WTC11 (cell line): ENCODE measurements around the gene LDLRAD4. TPM values are rescaled to one million over a fixed set of nuclear protein-coding genes. Genes with fewer than 3 reads are reported as not detected.

Experiments used
- ATAC-seq: fragments of 200-7000 bp; cut with Tn5 transposase; 2 replicates; pipeline ENCODE4 v1.10.0; 2021; ENCODE audit warnings: mild to moderate bottlenecking, moderate library complexity
- CTCF ChIA-PET: fragments of 300-600 bp; sonication (Branson Sonifier 250); formaldehyde crosslinking; loops from one replicate; lab custom pipeline; 2021; ENCODE audit warnings: antibody characterized with exemption; lab: Charles Lee
- POLR2A ChIA-PET: fragments of 350-600 bp; sonication (Branson Sonifier 250); formaldehyde crosslinking; loops from one replicate; lab custom pipeline; 2021; ENCODE audit warnings: antibody characterized with exemption; lab: Charles Lee
- DNase-seq: peaks from one replicate; pipeline ENCODE4 v3.0.0; 2021; ENCODE audit warnings: low spot score
- H3K27ac Mint-ChIP-seq: 2 replicates; pipeline ENCODE4 v1.8.0; 2021; ENCODE audit warnings: mixed read lengths
- H3K27me3 Mint-ChIP-seq: 2 replicates; pipeline ENCODE4 v1.8.0; 2021; ENCODE audit warnings: low read depth, mild to moderate bottlenecking, moderate library complexity, mixed read lengths
- H3K36me3 Mint-ChIP-seq: 2 replicates; pipeline ENCODE4 v1.8.0; 2021; ENCODE audit warnings: mixed read lengths
- H3K4me1 Mint-ChIP-seq: 2 replicates; pipeline ENCODE4 v1.8.0; 2022; ENCODE audit warnings: mixed read lengths
- H3K4me3 Mint-ChIP-seq: 2 replicates; pipeline ENCODE4 v1.8.0; 2021; ENCODE audit warnings: mild to moderate bottlenecking, moderate library complexity, mixed read lengths
- H3K9me3 Mint-ChIP-seq: 2 replicates; pipeline ENCODE4 v1.8.0; 2021; ENCODE audit warnings: mixed read lengths
- AFF4 ChIP-seq: sonication (generic); formaldehyde crosslinking; IDR thresholded peaks from 2 replicates; pipeline ENCODE4 v1.8.1; 2023; ENCODE audit warnings: mild to moderate bottlenecking, missing genetic modification reagents, borderline replicate concordance
- ATF1 ChIP-seq: sonication (generic); formaldehyde crosslinking; IDR thresholded peaks from 2 replicates; pipeline ENCODE4 v1.8.1; 2023; ENCODE audit warnings: mild to moderate bottlenecking, moderate library complexity, missing genetic modification reagents
- ATF2 ChIP-seq: sonication (generic); formaldehyde crosslinking; IDR thresholded peaks from 2 replicates; pipeline ENCODE4 v1.8.1; 2022; ENCODE audit warnings: low read depth, missing genetic modification reagents, borderline replicate concordance
- CREB1 ChIP-seq: sonication (generic); formaldehyde crosslinking; IDR thresholded peaks from 2 replicates; pipeline ENCODE4 v1.8.0; 2023; ENCODE audit warnings: mild to moderate bottlenecking, missing genetic modification reagents
- E2F4 ChIP-seq: sonication (generic); formaldehyde crosslinking; IDR thresholded peaks from 2 replicates; pipeline ENCODE4 v1.8.1; 2022; ENCODE audit warnings: low read depth, mild to moderate bottlenecking, moderate library complexity, missing genetic modification reagents, borderline replicate concordance
- EMX1 ChIP-seq: fragments of 250-450 bp; sonication (Bioruptor Pico); IDR thresholded peaks from 2 replicates; pipeline ENCODE4 v1.8.0; 2021; ENCODE audit warnings: mild to moderate bottlenecking
- ESRRA ChIP-seq: sonication (generic); formaldehyde crosslinking; IDR thresholded peaks from 2 replicates; pipeline ENCODE4 v1.8.1; 2022; ENCODE audit warnings: mild to moderate bottlenecking, missing genetic modification reagents, borderline replicate concordance
- FOXJ3 ChIP-seq: sonication (generic); formaldehyde crosslinking; IDR thresholded peaks from 2 replicates; pipeline ENCODE4 v1.9.0; 2021; ENCODE audit warnings: missing genetic modification reagents, mild to moderate bottlenecking, borderline replicate concordance
- GRHL2 ChIP-seq: fragments of 250-450 bp; sonication (Bioruptor Pico); IDR thresholded peaks from 2 replicates; pipeline ENCODE4 v1.8.0; 2022; ENCODE audit warnings: mild to moderate bottlenecking, moderate library complexity; ENCODE audit not compliant: insufficient replicate concordance, severe bottlenecking
- HMGA2 ChIP-seq: fragments of 250-450 bp; sonication (Bioruptor Pico); IDR thresholded peaks from 2 replicates; pipeline ENCODE4 v1.4.0; 2021; ENCODE audit warnings: mild to moderate bottlenecking, moderate library complexity
- IRF1 ChIP-seq: sonication (generic); formaldehyde crosslinking; IDR thresholded peaks from 2 replicates; pipeline ENCODE4 v1.8.0; 2023; ENCODE audit warnings: missing genetic modification reagents
- NFYB ChIP-seq: sonication (generic); formaldehyde crosslinking; conservative IDR thresholded peaks from 2 replicates; pipeline ENCODE4 v1.8.0; 2022; ENCODE audit warnings: low read depth, missing genetic modification reagents
- NR1H2 ChIP-seq: sonication (generic); formaldehyde crosslinking; IDR thresholded peaks from 2 replicates; pipeline ENCODE4 v1.9.0; 2021; ENCODE audit warnings: mild to moderate bottlenecking, moderate library complexity, missing genetic modification reagents
- RELA ChIP-seq: sonication (generic); formaldehyde crosslinking; IDR thresholded peaks from 2 replicates; pipeline ENCODE4 v1.8.1; 2022; ENCODE audit warnings: missing genetic modification reagents, mild to moderate bottlenecking, borderline replicate concordance
- SMAD3 ChIP-seq: sonication (generic); formaldehyde crosslinking; IDR thresholded peaks from 2 replicates; pipeline ENCODE4 v1.8.0; 2022; ENCODE audit warnings: missing genetic modification reagents, mild to moderate bottlenecking, borderline replicate concordance
- TCF7 ChIP-seq: sonication (generic); formaldehyde crosslinking; IDR thresholded peaks from 2 replicates; pipeline ENCODE4 v1.8.0; 2022; ENCODE audit warnings: mild to moderate bottlenecking, low read depth, missing genetic modification reagents, moderate library complexity
- ZNF121 ChIP-seq: sonication (generic); formaldehyde crosslinking; IDR thresholded peaks from 2 replicates; pipeline ENCODE4 v1.8.0; 2023; ENCODE audit warnings: missing genetic modification reagents
- ZNF281 ChIP-seq: sonication (generic); formaldehyde crosslinking; IDR thresholded peaks from 2 replicates; pipeline ENCODE4 v1.8.0; 2023; ENCODE audit warnings: mild to moderate bottlenecking, missing genetic modification reagents
- ZNF416 ChIP-seq: fragments of 250-450 bp; sonication (Bioruptor Pico); IDR thresholded peaks from 2 replicates; pipeline ENCODE4 v1.9.0; 2021; ENCODE audit warnings: mild to moderate bottlenecking, inconsistent platforms
- total RNA-seq: library from RNA; stranded (reverse); gene quantifications from 3 replicates; pipeline ENCODE4 v1.2.3, GENCODE V29; 2021

The LDLRAD4 gene
- total RNA-seq, 1 experiment from 2014 or later: 6.2 TPM

- ATAC-seq: no peak
- Mint-ChIP-seq H3K36me3 (no peaks in the 10 kb centered on the region), H3K4me1 (no peaks in the 10 kb centered on the region), H3K27ac (no peak overlapping the region), H3K27me3 (no peaks in the 10 kb centered on the region), H3K4me3 (no peak overlapping the region), H3K9me3 (no peaks in the 10 kb centered on the region)
- TF ChIP-seq ZNF281 (CRISPR knock-in tag): no peak
- no peak for TF ChIP-seq RELA (CRISPR knock-in tag)
- TF ChIP-seq SMAD3 (CRISPR knock-in tag): no peak
- no peak for TF ChIP-seq NR1H2
- TF ChIP-seq TCF7: no peak
- no peak for TF ChIP-seq ZNF121 (CRISPR knock-in tag)
- TF ChIP-seq HMGA2: no peak
- POLR2A ChIA-PET: no interaction called here
- CTCF ChIA-PET: no interaction called here
- DNase-seq: no peak
These were observed 28.0 kb downstream of the LDLRAD4 start for GRCh38 chr18:13246591-13246990.

GRCh38 chr18:13247506-13247905 is 28.9 kb downstream of the LDLRAD4 start:
- Mint-ChIP-seq H3K4me3 (no peak overlapping the region), H3K27me3 (no peaks in the 10 kb centered on the region), H3K4me1 (no peaks in the 10 kb centered on the region), H3K9me3 (no peaks in the 10 kb centered on the region), H3K36me3 (no peaks in the 10 kb centered on the region), H3K27ac (no peak overlapping the region)
- no peak for DNase-seq
- POLR2A ChIA-PET: no interaction called here
- ATAC-seq: no peak
- TF ChIP-seq ZNF416 (no peak), FOXJ3 (CRISPR knock-in tag) (no peak), CREB1 (CRISPR knock-in tag) (no peak), E2F4 (CRISPR knock-in tag) (no peak), ATF1 (CRISPR knock-in tag) (no peak)
- CTCF ChIA-PET: no interaction called here

GRCh38 chr18:13252686-13253410 is 34.3 kb downstream of the LDLRAD4 start:
- Mint-ChIP-seq H3K36me3 (no peaks in the 10 kb centered on the region), H3K27me3 (no peaks in the 10 kb centered on the region), H3K9me3 (no peaks in the 10 kb centered on the region), H3K4me1 (peaks cover 14% of the 10 kb centered on the region), H3K27ac (no peak overlapping the region), H3K4me3 (no peak overlapping the region)
- POLR2A ChIA-PET: no interaction called here
- DNase-seq (no peak), ATAC-seq (no peak)
- CTCF ChIA-PET: no interaction called here
- no peak for TF ChIP-seq IRF1 (CRISPR knock-in tag)
- TF ChIP-seq GRHL2 (CRISPR knock-in tag): no peak
- TF ChIP-seq NFYB (CRISPR knock-in tag): no peak
- TF ChIP-seq ATF2: no peak
- TF ChIP-seq EMX1 (CRISPR knock-in tag): no peak
- TF ChIP-seq ESRRA: no peak
- no peak for TF ChIP-seq AFF4 (CRISPR knock-in tag)
